ENCODE data around the gene NR1I3.

- no peak for TF ChIP-seq CTCF (IDR thresholded peaks at IDR 0.05; ENCODE audit: low read depth, low read length)
- no peak for TF ChIP-seq POLR2A (IDR thresholded peaks at IDR 0.05; ENCODE audit: extremely low read depth, insufficient read length)
- no peak for TF ChIP-seq MYC (IDR thresholded peaks at IDR 0.05; ENCODE audit: low read depth, low read length)
Observed at GRCh38 chr1:161285521-161285920, 47.5 kb upstream of the NR1I3 start.
